ENCODE data around the gene TBX21.

The TBX21 gene

GRCh38 chr17:47698749-47699535 is 34.1 kb upstream of the TBX21 start:
- peak; percentile 73 for DNase-seq (ENCODE audit: low read depth)

DNA sequence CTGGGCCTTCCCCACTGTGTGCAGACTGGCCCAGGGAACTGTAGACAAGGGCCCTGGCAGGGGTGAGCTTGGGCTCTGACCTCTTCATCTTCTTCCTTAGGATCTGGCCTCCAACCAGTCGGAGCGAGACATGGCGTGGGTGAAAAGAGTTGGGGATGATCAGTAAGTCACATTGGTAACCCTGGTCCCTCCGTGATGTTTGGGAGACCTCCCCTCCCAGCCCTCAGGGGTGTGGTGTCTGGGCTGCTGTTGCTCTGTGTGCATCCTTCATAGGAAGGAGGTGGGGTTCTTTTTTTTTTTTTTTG is 33.5 kb upstream of the TBX21 start:
- no peak for DNase-seq (ENCODE audit: low read depth)

- no peak for DNase-seq (ENCODE audit: low read depth)
Measured at GRCh38 chr17:47700471-47701449, 32.3 kb upstream of the TBX21 start.

DNA sequence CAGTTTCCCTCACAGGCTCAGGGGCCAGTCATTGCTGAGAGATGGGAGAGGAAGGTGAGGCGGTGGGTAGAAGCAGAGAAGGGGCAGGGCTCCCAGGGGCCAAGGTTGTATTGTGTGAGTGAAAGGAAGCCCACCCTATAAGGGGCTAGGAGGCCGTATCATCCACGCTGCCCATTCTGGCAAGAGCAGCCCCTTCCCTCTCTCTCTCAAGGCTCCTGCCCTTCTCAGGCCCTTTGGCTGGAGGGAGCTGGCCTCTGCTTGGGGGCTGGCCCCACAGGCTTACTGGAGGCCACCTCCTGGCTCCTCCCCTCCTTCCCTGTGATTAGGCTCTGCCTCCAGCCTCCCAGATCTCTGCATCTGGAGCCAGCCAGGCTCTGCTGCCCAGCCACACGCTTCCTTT is 31.4 kb upstream of the TBX21 start:
- DNase-seq (ENCODE audit: low read depth) = no peak

GRCh38 chr17:47702391-47702995 is 30.5 kb upstream of the TBX21 start:
- DNase-seq (ENCODE audit: low read depth) = no peak

DNA sequence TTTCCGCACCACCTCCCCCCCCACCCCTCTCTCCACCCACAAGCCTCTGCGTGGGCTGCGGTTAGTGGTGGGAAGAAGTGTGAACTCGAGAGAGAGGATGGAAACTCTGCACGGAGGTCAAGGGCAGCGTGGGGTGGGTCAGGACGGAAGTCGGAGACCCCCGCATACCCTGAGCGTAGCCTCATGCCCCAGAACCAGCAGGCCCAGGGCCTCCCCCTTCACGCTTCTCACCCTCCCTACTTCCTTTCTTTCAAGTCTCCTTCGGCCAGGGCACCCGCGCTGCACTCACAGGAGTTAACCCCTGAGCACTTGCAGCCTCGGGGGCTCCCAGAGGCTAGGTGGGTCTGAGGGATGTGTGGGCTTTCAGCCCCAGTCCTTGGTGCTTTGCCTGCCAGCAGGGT is 29.8 kb upstream of the TBX21 start:
- DNase-seq (ENCODE audit: low read depth) = no peak

DNA sequence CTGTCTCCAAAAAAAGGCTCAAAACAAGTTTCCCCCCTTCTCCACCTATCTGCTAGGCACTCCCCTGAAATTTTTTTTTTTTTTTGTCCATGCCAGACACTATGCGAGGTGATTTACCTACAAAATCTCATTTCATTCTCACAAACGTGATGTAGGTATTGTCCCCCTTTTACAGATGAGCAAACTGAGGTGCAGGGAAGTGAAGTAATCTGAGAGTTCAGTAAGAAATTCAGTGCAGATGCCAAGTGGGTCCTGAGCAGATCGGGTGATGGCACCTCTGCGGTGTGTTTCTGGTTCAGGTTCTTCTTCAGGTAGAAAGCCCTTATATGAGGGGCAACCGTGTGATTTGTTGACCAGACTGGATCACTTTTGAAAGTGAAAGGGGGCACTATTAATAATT is 29.4 kb upstream of the TBX21 start:
- no peak for DNase-seq (ENCODE audit: low read depth)

GRCh38 chr17:47704116-47704515 is 28.9 kb upstream of the TBX21 start:
- no peak for DNase-seq (ENCODE audit: low read depth)

DNA sequence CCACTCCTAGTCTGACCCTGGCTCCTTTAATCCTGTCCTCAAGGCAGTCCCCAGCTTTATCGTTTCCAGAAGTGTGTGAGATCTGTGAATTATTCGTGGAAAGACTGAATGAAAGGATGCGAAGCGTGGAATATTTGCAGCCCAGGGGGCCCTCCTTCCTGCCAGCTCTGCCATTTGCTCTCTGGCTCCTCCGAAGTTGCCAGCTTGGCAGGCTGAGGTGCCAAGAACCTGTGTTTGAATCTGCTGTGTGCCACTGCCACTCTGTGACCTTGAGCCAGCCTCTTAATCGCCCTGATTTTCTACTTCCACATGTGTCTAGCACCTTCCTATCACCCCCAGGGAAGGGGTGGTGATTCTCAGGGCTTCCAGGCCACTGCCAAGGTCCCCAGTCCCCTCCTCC is 28.3 kb upstream of the TBX21 start:
- DNase-seq (ENCODE audit: low read depth) = no peak

- DNase-seq (ENCODE audit: low read depth) = no peak
Measured at GRCh38 chr17:47705536-47706530, 27.2 kb upstream of the TBX21 start.

- no peak for DNase-seq (ENCODE audit: low read depth)
Measured at GRCh38 chr17:47707056-47707804, 25.8 kb upstream of the TBX21 start.

DNA sequence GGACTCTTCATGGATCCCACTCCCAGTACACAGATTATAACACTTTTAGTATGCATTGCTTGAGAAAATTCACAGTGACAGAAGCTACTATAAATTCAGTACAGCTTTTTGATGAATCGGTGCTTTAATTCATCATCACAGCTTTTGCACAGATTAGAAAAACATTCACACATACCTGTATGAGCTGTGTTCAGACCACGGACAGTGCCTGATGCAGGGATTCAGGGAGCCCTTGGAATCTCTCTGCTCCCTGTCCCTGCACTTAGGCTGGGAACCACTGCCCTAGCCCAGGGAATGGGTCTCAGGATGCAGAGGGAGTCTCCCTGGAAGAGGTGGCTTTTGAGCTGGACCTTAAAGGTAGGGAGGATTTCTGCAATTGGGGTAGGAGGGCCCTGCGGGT is 25.2 kb upstream of the TBX21 start:
- DNase-seq (ENCODE audit: low read depth) = no peak

- no peak for DNase-seq (ENCODE audit: low read depth)
Measured at GRCh38 chr17:47708312-47708863, 24.6 kb upstream of the TBX21 start.

DNA sequence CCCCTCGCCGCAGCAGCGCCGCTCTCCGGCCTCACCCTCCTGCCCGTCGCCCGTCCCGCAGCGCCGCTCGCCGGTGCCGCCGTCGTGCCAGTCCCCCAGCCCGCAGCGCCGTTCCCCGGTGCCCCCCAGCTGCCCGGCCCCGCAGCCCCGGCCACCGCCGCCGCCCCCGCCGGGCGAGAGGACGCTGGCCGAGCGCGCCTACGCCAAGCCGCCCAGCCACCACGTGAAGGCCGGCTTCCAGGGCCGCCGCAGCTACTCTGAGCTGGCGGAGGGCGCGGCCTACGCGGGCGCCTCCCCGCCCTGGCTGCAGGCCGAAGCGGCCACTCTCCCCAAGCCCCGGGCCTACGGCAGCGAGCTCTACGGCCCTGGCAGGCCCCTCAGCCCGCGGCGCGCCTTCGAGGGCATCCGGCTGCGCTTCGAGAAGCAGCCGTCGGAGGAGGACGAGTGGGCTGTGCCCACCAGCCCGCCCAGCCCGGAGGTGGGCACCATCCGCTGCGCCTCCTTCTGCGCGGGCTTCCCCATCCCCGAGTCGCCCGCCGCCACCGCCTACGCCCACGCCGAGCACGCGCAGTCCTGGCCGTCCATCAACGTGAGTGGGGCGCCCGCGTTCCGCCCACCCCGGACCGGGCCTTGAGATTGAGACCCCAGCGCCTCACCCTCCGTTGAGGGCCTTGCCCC is 24.0 kb upstream of the TBX21 start:
- no peak for DNase-seq (ENCODE audit: low read depth)

GRCh38 chr17:47709594-47709993 is 23.4 kb upstream of the TBX21 start:
- no peak for DNase-seq (ENCODE audit: low read depth)

GRCh38 chr17:47711366-47712099 is 21.5 kb upstream of the TBX21 start:
- no peak for DNase-seq (ENCODE audit: low read depth)

DNA sequence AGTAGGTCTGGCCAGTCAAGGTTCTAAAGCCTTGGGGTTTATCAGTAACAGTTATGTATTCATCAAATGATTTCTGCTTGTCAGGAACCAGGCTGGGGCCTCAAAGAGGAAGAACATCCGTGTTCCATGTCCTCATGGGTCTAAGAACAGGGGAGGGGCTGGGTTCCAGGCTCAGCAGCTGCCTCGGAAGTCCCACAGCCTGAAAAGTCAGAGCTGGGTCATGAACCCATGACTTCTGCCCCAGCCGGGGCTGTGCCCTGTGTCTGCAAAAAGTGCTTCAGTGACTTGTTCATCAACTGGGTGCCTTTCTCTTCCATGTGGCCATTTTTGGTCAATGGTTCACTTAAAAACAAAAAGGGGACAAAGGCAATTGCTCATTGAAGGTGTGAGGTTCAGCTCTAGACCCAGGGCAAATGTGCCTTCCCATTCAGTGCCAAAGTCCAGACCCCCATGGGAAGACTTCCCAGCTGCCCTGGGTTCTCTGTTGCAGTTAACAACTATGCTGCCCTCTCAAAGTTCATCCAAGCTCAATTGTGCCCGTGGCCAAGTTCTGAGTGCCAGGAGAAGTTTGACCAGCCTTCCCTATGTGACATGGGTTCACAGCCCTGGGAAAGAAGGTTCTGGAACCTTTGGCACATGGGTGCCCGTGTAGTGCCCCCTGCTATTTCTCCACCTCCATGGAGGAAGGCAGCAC is 20.6 kb upstream of the TBX21 start:
- DNase-seq (ENCODE audit: low read depth) = no peak

DNA sequence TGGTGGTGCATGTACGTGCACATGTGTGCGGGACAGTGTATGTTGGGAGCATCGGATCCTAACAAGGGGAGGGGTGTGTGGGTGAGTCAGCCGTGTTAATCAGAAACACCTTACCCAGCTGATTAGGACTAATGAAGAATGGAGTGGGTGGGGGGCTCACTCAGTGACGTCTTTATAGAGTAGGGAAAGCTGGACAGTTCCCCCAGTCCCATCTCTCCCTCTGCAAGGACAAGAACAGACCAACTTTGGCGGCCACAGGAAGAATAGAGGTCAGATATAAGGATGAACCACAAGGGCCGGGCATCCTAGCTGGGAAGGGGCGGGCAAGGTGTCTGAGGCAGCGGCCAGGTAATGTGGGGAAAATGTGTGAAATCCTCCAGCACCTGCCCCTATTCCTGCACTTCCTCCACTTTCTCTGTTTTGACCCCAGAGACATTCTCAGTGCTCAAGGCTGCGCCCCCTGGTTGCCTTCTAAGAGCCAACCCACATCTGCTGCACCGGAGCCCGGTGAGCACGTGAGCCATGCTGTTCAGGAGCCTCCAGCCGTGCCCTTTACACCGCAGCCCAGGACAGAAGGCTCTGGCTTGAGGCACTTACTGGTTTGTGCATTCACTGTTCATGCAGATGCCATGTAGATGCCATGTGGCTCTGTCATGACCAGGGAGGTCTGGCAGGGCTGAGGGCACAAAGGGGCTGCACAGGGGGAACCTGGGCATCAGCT is 18.9 kb upstream of the TBX21 start:
- no peak for DNase-seq (ENCODE audit: low read depth)
